ENCODE measurements around the gene CDH15. TPM values are rescaled to one million over a fixed set of nuclear protein-coding genes. Genes with fewer than 3 reads are reported as not detected.
A peak's percentile ranks its signal among the peaks of the same experiment; 100 is the strongest.

CDH15 gene
- total and polyA plus RNA-seq, 2 of the 13 experiments (the other 11 are each of a cell fraction or from before 2014, with no cell fraction given): 0.74 to 2.2 TPM

DNA sequence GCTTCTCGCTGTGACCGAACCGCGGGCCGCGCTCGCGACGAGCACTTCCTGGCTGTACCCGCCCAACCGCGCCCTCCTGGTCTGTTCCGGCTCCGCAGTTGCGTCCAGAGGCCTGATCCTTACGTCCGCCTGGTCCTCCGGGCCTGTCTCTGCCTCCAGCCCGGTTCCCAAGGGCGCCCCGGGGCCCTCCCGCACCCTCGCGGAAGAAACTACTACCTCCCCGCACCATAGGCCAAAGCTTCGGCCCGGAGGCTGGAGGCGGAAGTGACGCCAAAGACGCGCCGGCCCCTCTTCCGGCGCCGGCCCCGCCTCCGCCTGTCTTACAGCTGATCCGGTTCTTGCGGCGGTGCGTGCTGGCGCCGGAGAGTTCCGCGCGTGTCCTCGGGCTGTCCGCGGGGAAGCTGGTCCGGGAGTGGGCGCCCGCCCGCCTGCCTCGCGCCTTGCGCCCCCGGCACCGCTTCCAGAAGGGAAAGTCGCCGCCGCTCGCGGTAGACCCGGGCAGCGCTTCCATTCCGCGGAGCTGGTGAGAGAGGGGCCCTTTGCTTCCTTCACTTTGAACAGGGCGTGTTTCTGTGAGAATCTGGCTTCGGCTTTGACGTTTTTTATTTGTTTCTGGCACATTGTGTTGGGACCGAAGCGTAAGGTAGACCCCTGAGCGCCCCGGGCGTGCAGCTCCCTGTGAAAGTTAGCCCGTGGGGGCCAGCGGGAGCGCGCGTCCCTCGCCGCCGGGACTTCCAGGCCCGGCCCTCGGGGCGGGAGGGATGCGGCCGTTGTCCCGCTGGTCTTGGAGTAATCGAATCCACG, 46.0 kb downstream of the CDH15 start, which contains the start of gene ZNF778 (continued):
- TF ChIP-seq, protein P1, sequence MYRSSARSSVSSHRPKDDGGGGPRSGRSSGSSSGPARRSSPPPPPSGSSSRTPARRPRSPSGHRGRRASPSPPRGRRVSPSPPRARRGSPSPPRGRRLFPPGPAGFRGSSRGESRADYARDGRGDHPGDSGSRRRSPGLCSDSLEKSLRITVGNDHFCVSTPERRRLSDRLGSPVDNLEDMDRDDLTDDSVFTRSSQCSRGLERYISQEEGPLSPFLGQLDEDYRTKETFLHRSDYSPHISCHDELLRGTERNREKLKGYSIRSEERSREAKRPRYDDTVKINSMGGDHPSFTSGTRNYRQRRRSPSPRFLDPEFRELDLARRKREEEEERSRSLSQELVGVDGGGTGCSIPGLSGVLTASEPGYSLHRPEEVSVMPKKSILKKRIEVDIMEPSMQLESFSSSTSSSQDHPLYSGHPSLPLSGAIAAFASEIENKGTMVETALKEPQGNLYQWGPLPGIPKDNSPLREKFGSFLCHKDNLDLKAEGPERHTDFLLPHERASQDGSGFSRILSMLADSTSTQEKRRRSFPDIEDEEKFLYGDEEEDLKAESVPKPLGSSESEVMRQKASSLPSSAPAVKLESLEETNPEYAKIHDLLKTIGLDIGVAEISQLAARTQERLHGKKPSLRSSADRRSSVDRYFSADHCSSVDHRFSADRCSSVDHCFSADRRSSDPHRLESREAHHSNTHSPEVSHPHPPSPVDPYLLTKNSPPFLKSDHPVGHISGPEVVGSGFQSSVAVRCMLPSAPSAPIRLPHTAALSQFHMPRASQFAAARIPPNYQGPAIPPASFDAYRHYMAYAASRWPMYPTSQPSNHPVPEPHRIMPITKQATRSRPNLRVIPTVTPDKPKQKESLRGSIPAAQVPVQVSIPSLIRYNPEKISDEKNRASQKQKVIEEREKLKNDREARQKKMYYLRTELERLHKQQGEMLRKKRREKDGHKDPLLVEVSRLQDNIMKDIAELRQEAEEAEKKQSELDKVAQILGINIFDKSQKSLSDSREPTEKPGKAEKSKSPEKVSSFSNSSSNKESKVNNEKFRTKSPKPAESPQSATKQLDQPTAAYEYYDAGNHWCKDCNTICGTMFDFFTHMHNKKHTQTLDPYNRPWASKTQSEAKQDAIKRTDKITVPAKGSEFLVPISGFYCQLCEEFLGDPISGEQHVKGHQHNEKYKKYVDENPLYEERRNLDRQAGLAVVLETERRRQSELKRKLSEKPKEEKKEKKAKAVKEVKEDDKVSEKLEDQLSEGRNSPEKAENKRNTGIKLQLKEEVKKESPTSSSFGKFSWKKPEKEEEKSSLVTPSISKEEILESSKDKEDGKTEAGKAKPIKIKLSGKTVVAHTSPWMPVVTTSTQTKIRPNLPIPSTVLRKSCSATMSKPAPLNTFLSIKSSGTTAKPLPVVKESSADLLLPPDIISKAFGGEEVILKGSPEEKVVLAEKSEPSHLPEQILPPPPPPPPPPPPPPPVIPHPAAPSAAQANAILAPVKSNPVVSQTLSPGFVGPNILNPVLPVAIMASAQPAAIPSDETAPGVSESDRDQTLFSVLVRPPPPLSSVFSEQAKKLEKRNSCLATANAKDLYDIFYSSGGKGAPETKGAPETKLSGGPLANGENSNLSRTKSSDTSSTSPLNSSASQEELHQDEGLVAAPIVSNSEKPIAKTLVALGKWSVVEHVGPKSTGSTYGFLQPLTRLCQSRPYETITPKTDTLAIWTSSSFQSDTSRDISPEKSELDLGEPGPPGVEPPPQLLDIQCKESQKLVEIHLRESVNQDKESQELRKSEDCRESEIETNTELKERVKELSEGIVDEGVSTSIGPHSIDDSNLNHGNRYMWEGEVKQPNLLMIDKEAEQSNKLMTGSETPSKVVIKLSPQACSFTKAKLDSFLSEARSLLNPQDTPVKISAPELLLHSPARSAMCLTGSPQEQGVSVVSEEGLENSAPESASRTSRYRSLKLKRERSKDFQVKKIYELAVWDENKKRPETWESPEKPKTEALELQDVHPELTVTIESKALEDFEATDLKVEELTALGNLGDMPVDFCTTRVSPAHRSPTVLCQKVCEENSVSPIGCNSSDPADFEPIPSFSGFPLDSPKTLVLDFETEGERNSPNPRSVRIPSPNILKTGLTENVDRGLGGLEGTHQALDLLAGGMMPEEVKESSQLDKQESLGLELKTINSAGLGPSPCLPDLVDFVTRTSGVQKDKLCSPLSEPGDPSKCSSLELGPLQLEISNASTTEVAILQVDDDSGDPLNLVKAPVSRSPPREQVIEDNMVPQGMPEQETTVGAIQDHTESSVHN (CRISPR knock-in tag; IDR thresholded peaks at IDR 0.05): peak; percentile 71; the same call in 1 of the 2 replicates
- TF ChIP-seq, protein P2, sequence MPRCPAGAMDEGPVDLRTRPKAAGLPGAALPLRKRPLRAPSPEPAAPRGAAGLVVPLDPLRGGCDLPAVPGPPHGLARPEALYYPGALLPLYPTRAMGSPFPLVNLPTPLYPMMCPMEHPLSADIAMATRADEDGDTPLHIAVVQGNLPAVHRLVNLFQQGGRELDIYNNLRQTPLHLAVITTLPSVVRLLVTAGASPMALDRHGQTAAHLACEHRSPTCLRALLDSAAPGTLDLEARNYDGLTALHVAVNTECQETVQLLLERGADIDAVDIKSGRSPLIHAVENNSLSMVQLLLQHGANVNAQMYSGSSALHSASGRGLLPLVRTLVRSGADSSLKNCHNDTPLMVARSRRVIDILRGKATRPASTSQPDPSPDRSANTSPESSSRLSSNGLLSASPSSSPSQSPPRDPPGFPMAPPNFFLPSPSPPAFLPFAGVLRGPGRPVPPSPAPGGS (CRISPR knock-in tag; IDR thresholded peaks at IDR 0.05): peak; percentile 84
- TF ChIP-seq TP53 (CRISPR knock-in tag; conservative IDR thresholded peaks at IDR 0.05) (peak; percentile 84), HNRNPUL1 (IDR thresholded peaks at IDR 0.05; ENCODE audit: low read depth, low read length) (no peak), FOXO1 (CRISPR knock-in tag; IDR thresholded peaks at IDR 0.05) (0 out of 2 replicates have a peak, but pooled peaks have one; percentile 41), RXRB (CRISPR knock-in tag; IDR thresholded peaks at IDR 0.05; ENCODE audit: borderline replicate concordance) (peak; percentile 75), PHB2 (IDR thresholded peaks at IDR 0.05; ENCODE audit: partially characterized antibody) (no peak), ZSCAN22 (CRISPR knock-in tag; IDR thresholded peaks at IDR 0.05) (no peak), HNRNPLL (IDR thresholded peaks at IDR 0.05; ENCODE audit: low read depth, low read length, poor library complexity, severe bottlenecking) (peak; percentile 84), TARDBP (CRISPR knock-in tag; IDR thresholded peaks at IDR 0.05) (peak; percentile 59), EZH2 (conservative IDR thresholded peaks at IDR 0.05; ENCODE audit: low read depth, low read length) (no peak)
- TF ChIP-seq, protein P3, sequence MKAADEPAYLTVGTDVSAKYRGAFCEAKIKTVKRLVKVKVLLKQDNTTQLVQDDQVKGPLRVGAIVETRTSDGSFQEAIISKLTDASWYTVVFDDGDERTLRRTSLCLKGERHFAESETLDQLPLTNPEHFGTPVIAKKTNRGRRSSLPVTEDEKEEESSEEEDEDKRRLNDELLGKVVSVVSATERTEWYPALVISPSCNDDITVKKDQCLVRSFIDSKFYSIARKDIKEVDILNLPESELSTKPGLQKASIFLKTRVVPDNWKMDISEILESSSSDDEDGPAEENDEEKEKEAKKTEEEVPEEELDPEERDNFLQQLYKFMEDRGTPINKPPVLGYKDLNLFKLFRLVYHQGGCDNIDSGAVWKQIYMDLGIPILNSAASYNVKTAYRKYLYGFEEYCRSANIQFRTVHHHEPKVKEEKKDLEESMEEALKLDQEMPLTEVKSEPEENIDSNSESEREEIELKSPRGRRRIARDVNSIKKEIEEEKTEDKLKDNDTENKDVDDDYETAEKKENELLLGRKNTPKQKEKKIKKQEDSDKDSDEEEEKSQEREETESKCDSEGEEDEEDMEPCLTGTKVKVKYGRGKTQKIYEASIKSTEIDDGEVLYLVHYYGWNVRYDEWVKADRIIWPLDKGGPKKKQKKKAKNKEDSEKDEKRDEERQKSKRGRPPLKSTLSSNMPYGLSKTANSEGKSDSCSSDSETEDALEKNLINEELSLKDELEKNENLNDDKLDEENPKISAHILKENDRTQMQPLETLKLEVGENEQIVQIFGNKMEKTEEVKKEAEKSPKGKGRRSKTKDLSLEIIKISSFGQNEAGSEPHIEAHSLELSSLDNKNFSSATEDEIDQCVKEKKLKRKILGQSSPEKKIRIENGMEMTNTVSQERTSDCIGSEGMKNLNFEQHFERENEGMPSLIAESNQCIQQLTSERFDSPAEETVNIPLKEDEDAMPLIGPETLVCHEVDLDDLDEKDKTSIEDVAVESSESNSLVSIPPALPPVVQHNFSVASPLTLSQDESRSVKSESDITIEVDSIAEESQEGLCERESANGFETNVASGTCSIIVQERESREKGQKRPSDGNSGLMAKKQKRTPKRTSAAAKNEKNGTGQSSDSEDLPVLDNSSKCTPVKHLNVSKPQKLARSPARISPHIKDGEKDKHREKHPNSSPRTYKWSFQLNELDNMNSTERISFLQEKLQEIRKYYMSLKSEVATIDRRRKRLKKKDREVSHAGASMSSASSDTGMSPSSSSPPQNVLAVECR (CRISPR knock-in tag; IDR thresholded peaks at IDR 0.05; ENCODE audit: borderline replicate concordance): peak; percentile 100
- TF ChIP-seq, protein P4, sequence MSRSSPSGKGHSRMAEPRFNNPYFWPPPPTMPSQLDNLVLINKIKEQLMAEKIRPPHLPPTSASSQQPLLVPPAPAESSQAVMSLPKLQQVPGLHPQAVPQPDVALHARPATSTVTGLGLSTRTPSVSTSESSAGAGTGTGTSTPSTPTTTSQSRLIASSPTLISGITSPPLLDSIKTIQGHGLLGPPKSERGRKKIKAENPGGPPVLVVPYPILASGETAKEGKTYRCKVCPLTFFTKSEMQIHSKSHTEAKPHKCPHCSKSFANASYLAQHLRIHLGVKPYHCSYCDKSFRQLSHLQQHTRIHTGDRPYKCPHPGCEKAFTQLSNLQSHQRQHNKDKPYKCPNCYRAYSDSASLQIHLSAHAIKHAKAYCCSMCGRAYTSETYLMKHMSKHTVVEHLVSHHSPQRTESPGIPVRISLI (CRISPR knock-in tag; IDR thresholded peaks at IDR 0.05; ENCODE audit: borderline replicate concordance): no peak
